DND-41 (cell line): Measurements from ENCODE around the gene SARM1.

Experiments
- EZH2 ChIP-seq: IDR thresholded peaks from 3 replicates; pipeline ENCODE4 v1.6.1; 2012; ENCODE audit warnings: borderline replicate concordance, low read depth, mild to moderate bottlenecking, moderate library complexity, low read length, inconsistent platforms; ENCODE audit not compliant: severe bottlenecking
- TF ChIP-seq, protein P1 (sequence below): IDR thresholded peaks from 2 replicates; pipeline ENCODE4 v1.5.1; 2012; ENCODE audit warnings: borderline replicate concordance, low read length, moderate library complexity, mild to moderate bottlenecking; ENCODE audit not compliant: poor library complexity, severe bottlenecking; ENCODE audit errors: extremely low read depth

GRCh38 chr17:28385406-28385805 lies 13.9 kb downstream of the SARM1 start:
- TF ChIP-seq, protein P1, sequence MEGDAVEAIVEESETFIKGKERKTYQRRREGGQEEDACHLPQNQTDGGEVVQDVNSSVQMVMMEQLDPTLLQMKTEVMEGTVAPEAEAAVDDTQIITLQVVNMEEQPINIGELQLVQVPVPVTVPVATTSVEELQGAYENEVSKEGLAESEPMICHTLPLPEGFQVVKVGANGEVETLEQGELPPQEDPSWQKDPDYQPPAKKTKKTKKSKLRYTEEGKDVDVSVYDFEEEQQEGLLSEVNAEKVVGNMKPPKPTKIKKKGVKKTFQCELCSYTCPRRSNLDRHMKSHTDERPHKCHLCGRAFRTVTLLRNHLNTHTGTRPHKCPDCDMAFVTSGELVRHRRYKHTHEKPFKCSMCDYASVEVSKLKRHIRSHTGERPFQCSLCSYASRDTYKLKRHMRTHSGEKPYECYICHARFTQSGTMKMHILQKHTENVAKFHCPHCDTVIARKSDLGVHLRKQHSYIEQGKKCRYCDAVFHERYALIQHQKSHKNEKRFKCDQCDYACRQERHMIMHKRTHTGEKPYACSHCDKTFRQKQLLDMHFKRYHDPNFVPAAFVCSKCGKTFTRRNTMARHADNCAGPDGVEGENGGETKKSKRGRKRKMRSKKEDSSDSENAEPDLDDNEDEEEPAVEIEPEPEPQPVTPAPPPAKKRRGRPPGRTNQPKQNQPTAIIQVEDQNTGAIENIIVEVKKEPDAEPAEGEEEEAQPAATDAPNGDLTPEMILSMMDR, result no peak
- no peak for TF ChIP-seq EZH2
